ENCODE measurements around the gene LCE4A. TPM values are rescaled to one million over a fixed set of nuclear protein-coding genes. Genes with fewer than 3 reads are reported as not detected.
"Not testable (repeated sequence)": the region's sequence is repeated elsewhere in the genome, so short reads cannot be mapped to it uniquely, and the experiment has no call there.

The LCE4A gene, protein sequence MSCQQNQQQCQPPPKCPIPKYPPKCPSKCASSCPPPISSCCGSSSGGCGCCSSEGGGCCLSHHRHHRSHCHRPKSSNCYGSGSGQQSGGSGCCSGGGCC
- not detected for total RNA-seq

- no peak within 1 kb of the TSS for H3K4me3 ChIP-seq
- H3K27me3 ChIP-seq = no peaks in the 10 kb centered on the region
- no peak for TF ChIP-seq CTCF (IDR thresholded peaks at IDR 0.05)
- TF ChIP-seq POLR2A (IDR thresholded peaks at IDR 0.05) = no peak
- TF ChIP-seq POLR2AphosphoS5 (IDR thresholded peaks at IDR 0.05) = no peak
- intact Hi-C loops (cut with DNase I; ENCODE audit: low total_unique reads) = no loop called here
- DNase-seq (ENCODE audit: low spot score in 2 of 2) = no peak
- no peak within 1 kb of the TSS for H3K27ac ChIP-seq
- H3K9me3 ChIP-seq = peaks cover 0 to 5% of the 10 kb centered on the region in 2 donors
- H3K4me1 ChIP-seq = no peaks in the 10 kb centered on the region
- no peaks in the 10 kb centered on the region for H3K36me3 ChIP-seq
Observed at GRCh38 chr1:152707860-152708259, at the start of gene LCE4A. Gene LCE4A, plus strand, starts transcription at chr1:152708160. Its CDS starts 916 bp downstream, at chr1:152709076.

DNA sequence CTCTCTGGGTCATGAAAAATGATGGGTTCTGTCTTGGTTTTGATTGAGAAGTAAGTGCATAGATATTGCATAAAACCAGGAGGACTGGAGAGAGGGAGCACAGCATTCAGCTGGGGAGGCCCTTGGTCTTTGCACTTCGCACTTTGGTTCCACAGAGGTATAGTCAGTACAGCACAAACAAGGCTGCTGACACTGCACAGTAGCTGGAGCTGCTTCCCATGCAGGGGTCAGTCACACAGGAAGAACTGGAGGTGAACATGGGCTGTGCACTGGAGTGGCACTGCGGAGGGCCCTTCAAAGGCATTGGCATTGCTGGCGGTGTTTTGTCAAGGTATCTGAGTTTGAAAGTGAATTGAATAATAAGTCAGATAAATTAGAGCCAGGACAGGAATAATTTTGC is 49.3 kb upstream of the LCE4A start:
- Histone ChIP-seq H3K36me3 (no peaks in the 10 kb centered on the region), H3K4me3 (no peak overlapping the region), H3K4me1 (no peaks in the 10 kb centered on the region), H3K9me3 (no peaks in the 10 kb centered on the region), H3K27ac (no peak overlapping the region), H3K27me3 (peaks cover 0 to 5% of the 10 kb centered on the region in 2 donors)
- no peak for DNase-seq (ENCODE audit: low spot score in 2 of 2)
- intact Hi-C loops (cut with DNase I; ENCODE audit: low total_unique reads) = no loop called here
- TF ChIP-seq POLR2A (IDR thresholded peaks at IDR 0.05) = no peak
- no peak for TF ChIP-seq POLR2AphosphoS5 (IDR thresholded peaks at IDR 0.05)
- TF ChIP-seq CTCF (IDR thresholded peaks at IDR 0.05) = no peak

DNA sequence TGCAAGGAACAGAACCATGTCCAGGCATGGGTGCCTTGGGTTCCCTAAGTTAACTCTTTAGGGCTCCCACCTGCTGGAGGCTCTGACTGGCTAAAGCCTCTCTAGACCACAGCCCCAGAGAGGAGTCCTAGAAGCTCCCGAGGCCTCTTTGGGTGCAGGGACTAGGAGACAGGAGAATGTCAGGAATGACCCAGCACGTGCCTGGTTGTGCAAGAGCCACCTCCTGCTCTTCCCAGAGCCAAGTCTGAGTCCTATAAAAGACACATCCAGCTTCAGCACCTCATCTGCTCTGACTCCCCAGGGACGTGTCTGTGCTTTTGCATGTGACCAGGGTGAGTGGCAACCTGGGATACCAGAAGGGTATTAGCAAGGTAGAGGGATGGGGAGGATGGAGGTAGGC is 44.9 kb upstream of the LCE4A start, which contains the start of gene LCE2D:
TSS of gene LCE2D (plus strand) at position 283 of the 400 bp plus-strand sequence. CDS start 726 bp downstream, outside the sequence.
- H3K4me3 ChIP-seq = no peak within 1 kb of the TSS
- no peak for DNase-seq (ENCODE audit: low spot score in 2 of 2)
- intact Hi-C loops (cut with DNase I; ENCODE audit: low total_unique reads) = no loop called here
- H3K36me3 ChIP-seq = no peaks in the 10 kb centered on the region
- TF ChIP-seq CTCF (IDR thresholded peaks at IDR 0.05) (no peak), POLR2AphosphoS5 (IDR thresholded peaks at IDR 0.05) (no peak), POLR2A (IDR thresholded peaks at IDR 0.05) (no peak)
- H3K27ac ChIP-seq = no peak within 1 kb of the TSS
- no peaks in the 10 kb centered on the region for H3K9me3 ChIP-seq
- peaks cover 2 to 5% of the 10 kb centered on the region in 2 donors for H3K27me3 ChIP-seq
- H3K4me1 ChIP-seq = no peaks in the 10 kb centered on the region

- DNase-seq (ENCODE audit: low spot score in 2 of 2); H3K9me3 ChIP-seq; H3K4me3 ChIP-seq; H3K36me3 ChIP-seq; H3K4me1 ChIP-seq; intact Hi-C loops (cut with DNase I; ENCODE audit: low total_unique reads); H3K27ac ChIP-seq; H3K27me3 ChIP-seq: not testable (repeated sequence)
Observed at GRCh38 chr1:152666171-152666570, 41.8 kb upstream of the LCE4A start.

GRCh38 chr1:152667648-152668047 is 40.3 kb upstream of the LCE4A start:
- no peak for DNase-seq (ENCODE audit: low spot score in 2 of 2)
- TF ChIP-seq CTCF (IDR thresholded peaks at IDR 0.05) (no peak), POLR2A (IDR thresholded peaks at IDR 0.05) (no peak), POLR2AphosphoS5 (IDR thresholded peaks at IDR 0.05) (no peak)
- Histone ChIP-seq H3K36me3 (no peaks in the 10 kb centered on the region), H3K4me1 (no peaks in the 10 kb centered on the region), H3K27me3 (peaks cover 2 to 5% of the 10 kb centered on the region in 2 donors), H3K4me3 (no peak overlapping the region), H3K9me3 (no peaks in the 10 kb centered on the region), H3K27ac (no peak overlapping the region)
- intact Hi-C loops (cut with DNase I; ENCODE audit: low total_unique reads) = no loop called here

- intact Hi-C loops (cut with DNase I; ENCODE audit: low total_unique reads) = no loop called here
- H3K27me3 ChIP-seq = no peaks in the 10 kb centered on the region
- no peak for TF ChIP-seq POLR2A (IDR thresholded peaks at IDR 0.05)
- no peaks in the 10 kb centered on the region for H3K36me3 ChIP-seq
- no peaks in the 10 kb centered on the region for H3K4me1 ChIP-seq
- no peak overlapping the region for H3K27ac ChIP-seq
- no peak for DNase-seq (ENCODE audit: low spot score in 2 of 2)
- no peak overlapping the region for H3K4me3 ChIP-seq
- H3K9me3 ChIP-seq = no peaks in the 10 kb centered on the region
Observed at GRCh38 chr1:152673016-152673415, 34.9 kb upstream of the LCE4A start.

- H3K4me3 ChIP-seq; H3K27me3 ChIP-seq; H3K36me3 ChIP-seq; H3K9me3 ChIP-seq; H3K4me1 ChIP-seq; intact Hi-C loops (cut with DNase I; ENCODE audit: low total_unique reads); DNase-seq (ENCODE audit: low spot score in 2 of 2); H3K27ac ChIP-seq: not testable (repeated sequence)
Observed at GRCh38 chr1:152674983-152675382, 33.0 kb upstream of the LCE4A start, which contains the start of gene LCE2C. Gene LCE2C, plus strand, starts transcription at chr1:152675279. Its CDS starts 737 bp downstream, at chr1:152676016.

Measured in breast epithelium (tissue), 4 donors.